ENCODE measurements around the gene PHYKPL.

DNA sequence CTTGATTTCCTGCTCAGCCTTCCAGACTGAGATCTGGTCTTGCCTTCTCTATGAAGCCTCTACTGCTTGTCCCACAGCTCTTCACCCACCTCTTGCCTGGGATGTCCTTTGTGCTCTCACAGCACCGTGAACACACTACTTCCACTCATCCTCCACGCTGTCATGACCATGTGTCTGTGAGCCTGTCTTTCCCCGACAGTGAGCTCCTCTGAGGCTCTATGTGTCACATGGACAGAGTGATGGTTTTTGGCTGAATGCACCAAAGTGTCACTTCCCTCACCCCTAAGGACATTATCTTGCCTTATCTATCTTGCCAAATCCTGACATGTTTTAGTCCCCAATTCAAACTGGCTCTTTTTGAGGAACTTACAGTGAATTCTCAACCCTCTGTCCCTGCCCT is 11.3 kb downstream of the PHYKPL start:
- TF ChIP-seq, protein P1, sequence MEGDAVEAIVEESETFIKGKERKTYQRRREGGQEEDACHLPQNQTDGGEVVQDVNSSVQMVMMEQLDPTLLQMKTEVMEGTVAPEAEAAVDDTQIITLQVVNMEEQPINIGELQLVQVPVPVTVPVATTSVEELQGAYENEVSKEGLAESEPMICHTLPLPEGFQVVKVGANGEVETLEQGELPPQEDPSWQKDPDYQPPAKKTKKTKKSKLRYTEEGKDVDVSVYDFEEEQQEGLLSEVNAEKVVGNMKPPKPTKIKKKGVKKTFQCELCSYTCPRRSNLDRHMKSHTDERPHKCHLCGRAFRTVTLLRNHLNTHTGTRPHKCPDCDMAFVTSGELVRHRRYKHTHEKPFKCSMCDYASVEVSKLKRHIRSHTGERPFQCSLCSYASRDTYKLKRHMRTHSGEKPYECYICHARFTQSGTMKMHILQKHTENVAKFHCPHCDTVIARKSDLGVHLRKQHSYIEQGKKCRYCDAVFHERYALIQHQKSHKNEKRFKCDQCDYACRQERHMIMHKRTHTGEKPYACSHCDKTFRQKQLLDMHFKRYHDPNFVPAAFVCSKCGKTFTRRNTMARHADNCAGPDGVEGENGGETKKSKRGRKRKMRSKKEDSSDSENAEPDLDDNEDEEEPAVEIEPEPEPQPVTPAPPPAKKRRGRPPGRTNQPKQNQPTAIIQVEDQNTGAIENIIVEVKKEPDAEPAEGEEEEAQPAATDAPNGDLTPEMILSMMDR (IDR thresholded peaks at IDR 0.05; ENCODE audit: low read length) = no peak
- no peak for TF ChIP-seq EZH2 (optimal IDR thresholded peaks at IDR 0.05; ENCODE audit: low read depth, low read length)

Measured in MM.1S (cell line).